HG02870 (cell line): ENCODE results near the gene CCDC158.
"Not testable (repeated sequence)": the region's sequence is repeated elsewhere in the genome, so short reads cannot be mapped to it uniquely, and the experiment has no call there.

Source experiments
- ATAC-seq: cut with Tn5 transposase; IDR thresholded peaks from one replicate; pipeline ENCODE4 v1.9.1; 2021; ENCODE audit warnings: mild to moderate bottlenecking, moderate library complexity; ENCODE audit not compliant: unreplicated experiment

The CCDC158 gene

DNA sequence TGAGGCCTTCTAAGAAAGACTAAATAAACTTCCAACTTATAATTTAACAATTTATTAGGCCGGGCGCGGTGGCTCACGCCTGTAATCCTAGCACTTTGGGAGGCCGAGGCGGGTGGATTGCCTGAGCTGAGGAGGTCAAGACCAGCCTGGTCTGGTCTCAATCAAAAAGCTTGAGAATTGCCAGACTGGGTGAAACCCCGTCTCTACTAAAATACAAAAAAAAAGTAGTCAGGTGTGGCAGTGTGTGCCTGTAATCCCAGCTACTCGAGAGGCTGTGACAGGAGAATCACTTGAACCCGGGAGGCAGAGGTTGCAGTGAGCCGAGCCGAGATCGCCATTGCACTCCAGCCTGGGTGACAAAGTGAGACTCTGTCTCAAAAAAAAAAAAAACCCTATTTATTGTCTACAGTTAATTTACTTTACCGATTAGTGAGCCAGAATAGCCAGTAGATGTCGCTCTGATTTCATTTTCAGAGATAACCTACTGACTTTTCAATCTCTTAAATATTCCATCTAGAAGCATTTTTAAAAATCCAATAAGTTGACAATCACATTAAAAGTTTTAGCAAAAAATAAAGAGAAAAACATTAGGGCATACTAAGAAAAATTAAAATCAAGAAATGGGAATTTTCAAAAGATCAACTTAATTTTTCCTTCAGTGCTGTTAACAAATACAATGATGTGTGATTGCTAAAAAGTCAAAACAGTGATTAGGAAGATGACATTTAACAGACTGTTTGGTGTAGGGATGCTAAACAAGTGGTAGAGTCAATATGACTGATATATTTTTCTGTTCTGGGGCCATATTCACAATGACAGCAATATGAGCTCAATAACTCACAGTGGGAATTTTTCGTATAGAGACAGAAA lies 9.8 kb upstream of the CCDC158 start:
- ATAC-seq, result no peak

- ATAC-seq, result no peak
Observed at GRCh38 chr4:76429636-76430035, 8.7 kb upstream of the CCDC158 start.

- ATAC-seq, result no peak
Observed at GRCh38 chr4:76426272-76426671, 5.3 kb upstream of the CCDC158 start.

GRCh38 chr4:76423159-76423558 lies 2.2 kb upstream of the CCDC158 start:
- not testable (repeated sequence) for ATAC-seq

DNA sequence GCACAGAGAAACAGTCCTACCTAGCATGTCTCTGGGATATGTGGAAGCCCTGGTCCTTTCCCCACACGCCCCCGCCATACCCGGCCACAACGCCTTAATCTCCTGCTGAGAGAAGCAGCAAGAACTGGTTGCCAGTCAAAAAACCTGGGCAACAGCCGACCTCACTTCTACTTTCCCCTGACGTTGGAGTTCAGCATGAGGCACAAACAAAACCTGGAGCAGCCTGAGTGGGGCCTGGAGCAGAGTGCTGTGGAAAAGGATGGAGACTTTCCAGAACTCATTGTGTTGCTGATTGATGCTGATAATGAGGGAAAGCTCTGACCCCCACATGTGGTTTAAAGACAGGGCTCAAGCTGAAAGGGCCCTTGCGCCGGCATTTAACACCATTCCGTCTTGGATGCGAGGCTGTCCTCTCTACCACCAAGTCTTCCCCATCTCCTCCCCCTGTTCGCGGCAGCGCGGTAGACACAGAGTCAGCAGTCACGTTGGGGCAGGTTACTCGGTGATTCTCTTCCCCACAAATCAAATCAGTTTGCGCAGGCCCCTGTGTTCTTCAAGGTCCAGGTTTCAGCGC lies 666 bp downstream of the CCDC158 start:
- no peak for ATAC-seq

DNA sequence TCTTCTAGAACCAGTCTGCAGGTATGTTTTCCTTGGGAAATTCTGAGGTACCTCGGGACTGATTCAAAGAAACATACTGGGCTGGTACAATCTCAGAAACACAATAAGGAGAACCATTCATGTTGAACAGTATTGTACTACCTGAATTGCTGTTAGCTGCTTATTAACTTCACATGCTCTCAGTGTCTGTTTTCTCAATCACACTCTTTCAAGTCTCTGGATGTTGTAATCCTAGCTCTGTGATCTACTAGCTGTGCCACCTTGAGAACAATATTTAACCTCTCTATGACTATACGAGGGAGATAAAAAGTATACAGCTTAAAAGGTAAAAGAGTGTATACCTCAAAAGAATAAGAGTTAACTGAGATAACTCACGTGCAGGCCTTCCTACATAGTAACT lies 10.3 kb downstream of the CCDC158 start:
- no peak for ATAC-seq

DNA sequence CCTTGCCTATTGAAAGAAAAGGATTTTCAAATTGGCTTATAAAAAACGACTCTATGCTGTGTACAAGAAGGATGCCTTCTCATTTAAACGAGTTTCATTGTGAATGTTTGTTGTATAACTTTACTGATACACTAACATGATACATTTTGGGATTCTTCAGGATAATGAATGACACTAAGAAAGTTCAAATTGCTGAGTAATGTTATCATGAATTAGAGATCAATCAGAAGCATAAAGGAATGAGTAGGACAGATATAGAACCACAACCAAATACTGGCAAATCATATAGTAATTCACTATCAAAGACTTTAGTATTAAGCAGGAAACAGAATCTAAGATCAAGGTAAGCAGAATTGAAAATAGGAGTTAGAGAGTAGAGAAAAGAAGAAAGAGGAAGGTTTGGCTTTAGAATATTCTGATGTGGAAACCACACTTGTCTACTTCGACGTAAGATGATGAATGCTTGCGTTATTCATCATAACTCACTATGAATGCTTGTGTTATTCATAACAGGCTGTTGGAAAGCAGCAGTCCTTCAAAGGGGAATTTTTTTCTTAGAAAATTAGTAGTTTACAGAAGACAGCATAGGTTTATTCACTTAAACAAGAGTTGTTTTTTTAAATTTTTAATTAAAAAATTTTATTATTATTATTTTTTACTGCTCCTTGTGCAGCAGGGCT lies 13.4 kb downstream of the CCDC158 start:
- ATAC-seq, result no peak

DNA sequence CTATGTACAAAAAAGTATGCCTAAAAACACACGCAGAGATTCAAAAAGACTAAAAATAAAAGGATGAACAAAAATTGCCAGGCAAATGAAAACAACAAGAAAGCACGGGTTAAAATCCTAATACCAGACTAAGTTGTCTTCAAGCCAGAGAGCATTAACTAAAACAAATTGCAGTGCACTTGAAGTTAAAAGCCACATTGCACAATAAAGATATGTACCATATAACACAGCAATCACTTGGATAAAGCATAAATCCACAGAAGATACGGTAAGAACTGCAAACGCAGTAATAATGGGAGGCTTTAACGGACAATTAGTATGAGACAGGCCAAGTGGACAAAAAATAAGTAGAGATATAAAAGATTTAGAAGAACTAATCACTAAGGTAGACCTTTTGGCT lies 14.9 kb downstream of the CCDC158 start:
- ATAC-seq, result no peak

GRCh38 chr4:76401654-76402053 lies 19.3 kb downstream of the CCDC158 start:
- no peak for ATAC-seq

GRCh38 chr4:76388160-76388908 lies 32.6 kb downstream of the CCDC158 start:
- ATAC-seq, result no peak

DNA sequence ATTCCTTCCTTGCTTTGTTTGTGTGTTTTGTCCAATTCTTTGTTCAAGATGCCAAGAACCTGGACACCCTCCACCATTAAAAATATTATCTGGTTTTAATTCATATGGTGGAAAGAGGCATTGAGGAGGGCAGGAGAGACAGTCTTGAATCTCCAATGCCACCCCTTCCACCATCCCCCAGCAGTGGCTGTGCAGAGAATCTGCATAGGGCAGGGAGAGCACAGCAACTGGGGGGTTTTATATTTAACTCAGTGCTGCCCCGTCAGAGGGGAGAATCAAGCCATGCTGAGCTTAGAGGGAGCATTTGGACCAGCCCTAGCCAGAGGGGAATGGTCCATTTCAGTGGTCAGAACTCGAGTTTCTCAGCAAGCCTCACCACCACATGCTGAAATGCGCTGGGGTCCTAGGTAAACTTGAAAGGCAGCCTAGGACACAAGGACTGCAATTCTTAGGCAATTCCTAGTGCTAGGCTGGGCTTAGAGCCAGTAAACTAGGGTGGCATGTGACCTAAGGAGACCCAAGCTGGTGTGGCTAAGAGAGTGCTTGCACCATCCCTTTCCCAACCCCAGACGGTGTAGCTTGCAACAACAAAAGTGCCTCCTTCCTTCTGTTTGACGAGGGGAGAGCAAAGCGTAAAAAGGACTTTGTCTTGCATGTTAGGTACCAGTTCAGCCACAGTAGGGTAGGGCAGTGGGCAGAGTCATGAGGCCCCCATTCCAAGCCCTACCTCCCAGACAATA lies 34.2 kb downstream of the CCDC158 start:
- no peak for ATAC-seq

DNA sequence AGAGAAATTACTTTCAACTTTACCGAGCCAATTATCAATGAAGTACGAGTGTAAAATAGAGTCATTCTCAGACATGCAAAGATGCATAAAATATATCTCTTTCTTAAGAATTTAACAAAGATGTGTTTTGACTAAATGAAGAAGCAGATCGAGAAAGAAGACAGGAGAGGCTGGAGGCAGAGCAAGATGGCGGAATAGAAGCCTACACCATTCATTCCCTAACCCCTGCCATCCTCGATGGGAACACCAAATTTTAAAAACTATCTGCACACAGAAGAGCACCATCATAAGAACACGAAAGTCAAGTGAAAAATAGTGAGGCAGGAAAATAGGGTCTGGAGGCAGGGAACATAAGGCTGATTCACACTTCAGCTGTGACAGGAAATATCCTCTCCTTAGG lies 35.0 kb downstream of the CCDC158 start:
- no peak for ATAC-seq

DNA sequence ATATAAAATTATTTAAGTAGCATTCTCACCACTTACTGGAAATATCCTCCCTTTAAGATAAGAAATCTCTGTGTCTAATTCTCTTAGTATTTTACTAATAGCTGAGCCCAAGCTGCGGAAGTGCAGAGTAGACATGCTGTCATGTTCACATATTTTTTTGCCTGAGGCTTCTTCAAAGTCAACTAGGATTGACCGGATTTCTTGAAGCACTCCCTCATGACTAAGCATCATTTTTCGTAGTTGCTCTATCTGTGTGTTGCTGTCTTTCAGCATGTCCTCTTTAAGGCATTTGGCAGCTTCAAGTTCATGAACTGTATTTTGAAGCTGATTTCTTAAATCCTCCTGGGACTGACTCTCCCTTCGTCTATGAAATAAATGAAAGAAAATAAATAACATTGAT lies 36.9 kb downstream of the CCDC158 start:
- ATAC-seq, result no peak

DNA sequence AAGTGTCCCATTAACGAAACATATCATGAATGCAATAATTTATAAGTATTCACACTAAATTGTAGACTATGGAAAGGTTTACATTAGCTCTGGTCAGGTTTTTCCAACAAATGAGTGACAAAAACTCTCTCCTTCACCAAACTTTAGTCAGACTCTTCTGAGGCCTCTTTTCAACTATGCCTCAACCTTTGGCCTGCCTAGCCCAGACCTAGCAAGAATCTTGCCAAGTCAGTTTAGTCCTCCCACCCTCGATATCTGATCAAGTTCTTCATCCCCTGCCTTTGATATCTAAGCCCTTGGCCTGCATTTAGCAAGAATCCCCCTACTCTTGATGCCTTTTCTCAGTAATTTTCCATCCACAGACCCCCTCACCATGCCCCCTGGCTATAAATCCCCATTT lies 37.9 kb downstream of the CCDC158 start:
- ATAC-seq, result no peak

DNA sequence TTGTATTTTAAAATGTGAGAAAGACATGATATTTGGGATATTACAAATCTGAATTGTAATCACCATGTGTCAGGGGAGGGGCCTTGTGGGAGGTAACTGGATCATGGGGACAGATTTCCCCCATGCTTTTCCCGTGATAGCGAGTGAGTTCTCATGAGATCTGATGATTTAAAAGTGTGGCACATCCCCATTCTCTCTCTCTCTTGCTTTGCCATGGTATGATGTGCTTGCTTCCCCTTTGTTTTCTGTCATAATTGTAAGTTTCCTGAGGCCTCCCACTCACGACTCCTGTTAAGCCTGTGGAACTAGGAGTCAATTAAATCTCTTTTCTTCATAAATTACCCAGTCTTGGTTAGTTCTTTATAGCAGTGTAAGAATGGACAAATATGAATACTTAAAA lies 39.0 kb downstream of the CCDC158 start:
- ATAC-seq, result no peak

- no peak for ATAC-seq
Observed at GRCh38 chr4:76380561-76380960, 40.4 kb downstream of the CCDC158 start.

DNA sequence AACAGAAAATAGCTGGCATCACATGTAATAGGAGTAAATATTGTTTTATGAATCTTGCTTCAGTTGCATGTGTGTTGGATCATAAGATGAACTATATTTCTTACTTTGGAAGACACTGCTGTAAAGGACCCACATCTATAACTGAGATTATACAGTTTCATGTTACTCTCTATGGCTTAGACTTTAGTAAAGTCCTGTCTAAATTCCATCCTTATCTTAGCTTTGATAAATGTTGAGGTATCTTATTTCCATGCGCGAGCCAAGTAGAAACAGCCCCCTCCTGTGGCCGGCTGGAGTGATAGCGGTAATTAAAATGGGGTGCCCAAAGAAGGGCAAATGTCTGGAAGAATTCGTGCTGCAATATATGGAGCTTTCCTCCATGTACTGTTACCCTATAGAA lies 43.0 kb downstream of the CCDC158 start:
- no peak for ATAC-seq

GRCh38 chr4:76377481-76377901 lies 43.5 kb downstream of the CCDC158 start:
- no peak for ATAC-seq

DNA sequence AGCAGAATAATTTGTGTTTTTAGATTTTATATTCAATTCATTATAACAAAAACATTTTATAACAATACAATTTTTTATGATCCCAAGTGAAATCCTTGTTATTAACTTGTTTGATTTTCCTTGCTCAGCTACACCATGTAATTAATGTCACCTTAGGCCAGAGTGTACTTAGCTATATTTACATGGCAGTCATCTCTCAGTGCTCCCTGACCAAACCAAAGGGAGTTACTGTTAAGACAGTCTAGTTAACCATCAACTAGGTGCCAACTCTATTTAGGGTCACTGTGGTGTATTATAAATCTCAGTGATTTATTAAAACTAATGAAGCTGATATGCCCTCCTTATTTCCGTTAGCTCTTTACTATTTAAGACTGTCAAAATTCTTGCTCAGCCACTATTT lies 44.4 kb downstream of the CCDC158 start:
- ATAC-seq, result no peak

- ATAC-seq, result no peak
Observed at GRCh38 chr4:76375703-76376102, 45.2 kb downstream of the CCDC158 start.

DNA sequence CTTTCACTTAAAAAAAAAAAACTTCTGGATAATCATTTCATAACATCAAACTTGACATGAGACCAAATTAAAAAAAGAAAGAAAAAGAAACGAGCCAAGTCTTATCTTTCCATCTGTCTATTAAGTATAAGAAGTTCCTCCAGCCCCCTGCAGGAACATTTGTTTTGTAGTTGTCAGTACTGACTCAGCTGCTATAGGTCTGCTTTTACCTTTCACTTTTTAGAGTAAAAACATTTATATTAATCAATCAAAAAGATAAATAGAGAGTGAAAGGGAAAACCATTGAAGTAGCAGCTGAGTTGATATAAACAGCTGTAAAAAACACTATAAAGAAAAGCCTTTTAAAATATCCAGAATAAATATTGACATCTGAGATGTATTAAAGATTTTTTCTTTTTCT lies 46.1 kb downstream of the CCDC158 start:
- ATAC-seq, result no peak
